Neural progenitor cell (in vitro differentiated cells): ENCODE data around the gene SOSTDC1. TPM values are rescaled to one million over a fixed set of nuclear protein-coding genes. Genes with fewer than 3 reads are reported as not detected.

Experiments used
- DNase-seq: peaks from one replicate; pipeline ENCODE4 v3.0.0-alpha.2; 2016; ENCODE audit warnings: low spot score
- H2AFZ ChIP-seq: fragments of 200-600 bp; sonication (generic); replicated peaks from 2 replicates; pipeline ENCODE4 v1.6.1; 2016; ENCODE audit warnings: antibody characterized with exemption
- H3F3A ChIP-seq: fragments of 200-600 bp; sonication (generic); 2 replicates; pipeline ENCODE4 v1.6.1; 2016; ENCODE audit warnings: antibody characterized with exemption, low read depth
- H3K27ac ChIP-seq: fragments of 200-600 bp; sonication (generic); 2 replicates; pipeline ENCODE4 v1.5.1; 2016; ENCODE audit warnings: mild to moderate bottlenecking
- H3K27me3 ChIP-seq: fragments of 200-600 bp; sonication (generic); 2 replicates; pipeline ENCODE4 v1.6.1; 2016; ENCODE audit warnings: mild to moderate bottlenecking, moderate library complexity
- H3K36me3 ChIP-seq: fragments of 200-600 bp; sonication (generic); 2 replicates; pipeline ENCODE4 v1.5.1; 2016
- H3K4me1 ChIP-seq: fragments of 200-600 bp; sonication (generic); 2 replicates; pipeline ENCODE4 v1.6.1; 2016; ENCODE audit warnings: mixed run types
- H3K4me2 ChIP-seq: fragments of 200-600 bp; sonication (generic); 2 replicates; pipeline ENCODE4 v1.6.1; 2016
- H3K4me3 ChIP-seq: fragments of 200-600 bp; sonication (generic); 2 replicates; pipeline ENCODE4 v1.5.1; 2016
- H3K79me2 ChIP-seq: fragments of 200-600 bp; sonication (generic); 2 replicates; pipeline ENCODE4 v1.6.1; 2016; ENCODE audit warnings: low read depth
- H3K9ac ChIP-seq: fragments of 200-600 bp; sonication (generic); 2 replicates; pipeline ENCODE4 v1.6.1; 2016
- H3K9me3 ChIP-seq: fragments of 200-600 bp; sonication (generic); 2 replicates; pipeline ENCODE4 v1.5.1; 2016; ENCODE audit warnings: low read depth
- H4K20me1 ChIP-seq: fragments of 200-600 bp; sonication (generic); 2 replicates; pipeline ENCODE4 v1.6.1; 2016; ENCODE audit warnings: low read depth
- H3K27ac Mint-ChIP-seq: 3 replicates; pipeline ENCODE4 v1.8.0; 2021; ENCODE audit warnings: mixed read lengths
- H3K27me3 Mint-ChIP-seq: 2 replicates; pipeline ENCODE4 v1.8.0; 2022; ENCODE audit warnings: low read depth, mild to moderate bottlenecking, inconsistent platforms, moderate library complexity, mixed read lengths; ENCODE audit not compliant: insufficient read depth
- H3K36me3 Mint-ChIP-seq: 3 replicates; pipeline ENCODE4 v1.8.0; 2021; ENCODE audit warnings: mixed read lengths
- H3K4me1 Mint-ChIP-seq: 3 replicates; pipeline ENCODE4 v1.8.0; 2021; ENCODE audit warnings: mixed read lengths
- H3K4me3 Mint-ChIP-seq: 3 replicates; pipeline ENCODE4 v1.8.0; 2021; ENCODE audit warnings: mild to moderate bottlenecking, moderate library complexity, mixed read lengths
- H3K9me3 Mint-ChIP-seq: 3 replicates; pipeline ENCODE4 v1.8.0; 2020; ENCODE audit warnings: mixed read lengths
- CTCF ChIP-seq: fragments of 200-600 bp; sonication (generic); IDR thresholded peaks from 2 replicates; pipeline ENCODE4 v1.5.1; 2017; ENCODE audit warnings: antibody characterized with exemption, mild to moderate bottlenecking
- EZH2 ChIP-seq: fragments of 200-600 bp; sonication (generic); IDR thresholded peaks from 2 replicates; pipeline ENCODE4 v1.6.1; 2017; ENCODE audit warnings: antibody characterized with exemption, mild to moderate bottlenecking, moderate library complexity
- EZH2phosphoT487 ChIP-seq: fragments of 200-600 bp; sonication (generic); IDR thresholded peaks from 2 replicates; pipeline ENCODE4 v1.6.1; 2017; ENCODE audit warnings: antibody characterized with exemption
- total RNA-seq: library from RNA; depleted of rRNA; stranded (reverse); fragments of >200 nt; gene quantifications from 2 replicates; pipeline ENCODE4 v1.2.3, GENCODE V29; 2015; ENCODE audit warnings: low replicate concordance

SOSTDC1 gene
- total RNA-seq, 1 donor from 2014 or later: 1.9 TPM

- Mint-ChIP-seq H3K27me3 (no peaks in the 10 kb centered on the region), H3K9me3 (no peaks in the 10 kb centered on the region), H3K4me1 (peaks cover 2% of the 10 kb centered on the region), H3K36me3 (no peaks in the 10 kb centered on the region), H3K27ac (no peak overlapping the region), H3K4me3 (no peak overlapping the region)
- no peak for DNase-seq
- TF ChIP-seq CTCF: no peak
- TF ChIP-seq EZH2: no peak
- no peak for TF ChIP-seq EZH2phosphoT487
- H3K36me3 ChIP-seq: no peaks in the 10 kb centered on the region
- no peaks in the 10 kb centered on the region for H3K9me3 ChIP-seq
- no peaks in the 10 kb centered on the region for H4K20me1 ChIP-seq
- H3K4me1 ChIP-seq: peaks cover 15% of the 10 kb centered on the region
- H3K9ac ChIP-seq: no peak overlapping the region
- H3K27ac ChIP-seq: no peak overlapping the region
- no peaks in the 10 kb centered on the region for H3F3A ChIP-seq
- H3K4me2 ChIP-seq: no peak overlapping the region
- no peaks in the 10 kb centered on the region for H3K79me2 ChIP-seq
- H3K27me3 ChIP-seq: no peaks in the 10 kb centered on the region
- H3K4me3 ChIP-seq: no peak overlapping the region
- no peak overlapping the region for H2AFZ ChIP-seq
Observed at GRCh38 chr7:16438988-16439387, 26.6 kb downstream of the SOSTDC1 start.

GRCh38 chr7:16436306-16436705, 29.2 kb downstream of the SOSTDC1 start:
- Histone ChIP-seq H3K4me3 (no peak overlapping the region), H3K36me3 (no peaks in the 10 kb centered on the region), H3K4me1 (peaks cover 15% of the 10 kb centered on the region), H3F3A (no peaks in the 10 kb centered on the region), H3K9ac (no peak overlapping the region), H3K27ac (no peak overlapping the region), H3K27me3 (no peaks in the 10 kb centered on the region), H4K20me1 (no peaks in the 10 kb centered on the region), H2AFZ (no peak overlapping the region), H3K9me3 (no peaks in the 10 kb centered on the region), H3K79me2 (no peaks in the 10 kb centered on the region), H3K4me2 (no peak overlapping the region)
- no peaks in the 10 kb centered on the region for H3K27me3 Mint-ChIP-seq
- H3K4me1 Mint-ChIP-seq: peaks cover 2% of the 10 kb centered on the region
- DNase-seq: no peak
- TF ChIP-seq EZH2phosphoT487 (no peak), CTCF (no peak), EZH2 (no peak)
- H3K27ac Mint-ChIP-seq: no peak overlapping the region
- no peaks in the 10 kb centered on the region for H3K36me3 Mint-ChIP-seq
- H3K4me3 Mint-ChIP-seq: no peak overlapping the region
- H3K9me3 Mint-ChIP-seq: no peaks in the 10 kb centered on the region

- no peak for TF ChIP-seq EZH2phosphoT487
- no peak for TF ChIP-seq CTCF
- TF ChIP-seq EZH2: no peak
- Mint-ChIP-seq H3K27me3 (no peaks in the 10 kb centered on the region), H3K4me3 (no peak overlapping the region), H3K27ac (no peak overlapping the region), H3K36me3 (no peaks in the 10 kb centered on the region), H3K4me1 (peaks cover 7% of the 10 kb centered on the region), H3K9me3 (no peaks in the 10 kb centered on the region)
- Histone ChIP-seq H3K4me3 (no peak overlapping the region), H3K4me2 (no peak overlapping the region), H3F3A (no peaks in the 10 kb centered on the region), H3K27me3 (no peaks in the 10 kb centered on the region), H3K36me3 (no peaks in the 10 kb centered on the region), H3K27ac (no peak overlapping the region), H3K4me1 (peaks cover 22% of the 10 kb centered on the region), H2AFZ (no peak overlapping the region), H3K9me3 (no peaks in the 10 kb centered on the region), H4K20me1 (no peaks in the 10 kb centered on the region), H3K79me2 (no peaks in the 10 kb centered on the region), H3K9ac (no peak overlapping the region)
- DNase-seq: no peak
Observed at GRCh38 chr7:16433568-16434122, 31.9 kb downstream of the SOSTDC1 start.
